Stimulated activated CD4-positive, alpha-beta T cell treated with anti-CD3 and anti-CD28 coated beads, Interleukin-15, amount 100 ng/mL, for 48 hours (primary cell): ENCODE measurements around the gene ITGBL1.

Experiments
- DNase-seq, 2 donors: peaks; one replicate each; pipeline ENCODE4 v3.0.0-alpha.2; 2020; ENCODE audit warnings: low read depth in 2 of 2

Gene ITGBL1

DNA sequence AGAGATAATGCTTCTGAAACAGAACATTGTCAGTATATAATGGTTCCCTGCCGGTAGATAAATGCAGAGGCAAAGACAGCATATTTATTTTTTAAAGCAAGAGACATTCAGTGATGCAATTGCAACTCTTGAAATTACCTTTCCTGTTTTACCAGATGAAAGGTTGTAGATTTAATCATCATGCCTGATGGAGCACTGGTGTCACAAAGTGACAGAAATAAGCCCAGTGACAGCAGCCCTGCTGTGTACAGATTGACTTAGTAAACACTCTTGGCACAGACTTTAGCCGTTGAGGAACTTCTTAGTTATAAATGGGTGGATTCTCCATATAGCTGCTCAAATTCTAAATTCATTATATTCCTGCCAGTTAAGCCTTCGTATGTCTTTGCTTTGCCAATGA, 172.5 kb downstream of the ITGBL1 start:
- no peak for DNase-seq

- peak in 1 of 2 donors; percentile 10 for DNase-seq
These were observed 174.6 kb downstream of the ITGBL1 start for GRCh38 chr13:101626925-101627555.

- DNase-seq, result no peak
These were observed 175.1 kb downstream of the ITGBL1 start for GRCh38 chr13:101627556-101627943.

DNA sequence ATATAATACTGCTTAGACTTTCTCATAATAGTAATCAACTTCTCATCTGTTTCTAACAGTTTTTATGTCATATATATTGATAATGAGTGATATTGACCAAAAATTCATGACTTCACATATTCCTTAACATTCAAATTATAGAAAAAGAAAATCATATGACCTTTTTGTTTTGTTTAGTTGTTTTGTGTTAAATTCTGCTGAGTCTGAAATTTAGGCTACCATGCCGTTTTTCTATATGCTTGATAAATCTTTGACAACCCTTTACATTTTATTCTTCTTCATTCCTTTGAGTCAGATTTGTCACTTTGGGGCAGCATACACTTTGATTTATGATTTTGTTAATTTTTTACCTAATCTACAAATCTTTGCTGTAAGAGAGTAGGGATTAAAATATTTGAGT, 176.4 kb downstream of the ITGBL1 start:
- DNase-seq, result no peak

DNA sequence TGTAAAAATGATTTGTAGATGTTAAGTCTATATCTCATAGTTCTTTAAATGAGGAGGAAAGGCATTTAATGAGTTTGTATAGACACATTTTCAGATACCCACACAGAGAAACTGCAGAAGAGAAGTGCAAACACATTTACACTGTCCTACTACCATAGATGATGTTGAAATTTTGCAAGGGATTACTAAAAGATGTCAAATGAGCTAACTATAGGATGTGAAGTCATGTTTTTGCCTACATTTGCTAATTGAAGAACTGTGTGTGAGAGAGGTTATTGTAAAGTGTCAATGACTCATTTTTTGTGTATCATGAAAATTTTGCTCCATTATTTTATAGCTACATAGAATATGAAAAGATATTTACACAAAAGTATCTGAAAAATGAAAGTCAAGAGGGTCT, 178.9 kb downstream of the ITGBL1 start:
- no peak for DNase-seq

- no peak for DNase-seq
These were observed 181.7 kb downstream of the ITGBL1 start for GRCh38 chr13:101634142-101634541.

DNA sequence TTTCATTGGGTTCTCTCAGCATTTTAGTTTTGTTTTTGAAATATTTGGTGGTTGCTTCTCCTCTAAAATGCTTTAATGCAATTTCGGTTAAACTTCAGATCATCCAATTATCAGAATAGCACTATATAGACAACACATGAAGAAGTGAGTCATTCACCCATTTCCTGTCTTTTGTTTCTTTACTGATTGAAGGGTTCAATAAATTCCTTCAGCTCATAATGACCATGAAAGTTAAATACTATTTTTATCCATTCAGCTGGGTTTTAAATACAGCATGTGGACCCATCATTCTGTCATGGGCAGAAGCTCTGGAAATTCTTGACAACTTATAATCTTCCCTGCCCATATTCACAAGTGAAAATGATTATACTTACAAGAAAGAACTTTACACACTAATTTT, 187.2 kb downstream of the ITGBL1 start:
- DNase-seq, result no peak

GRCh38 chr13:101640788-101641400, 188.4 kb downstream of the ITGBL1 start:
- DNase-seq, result no peak

DNA sequence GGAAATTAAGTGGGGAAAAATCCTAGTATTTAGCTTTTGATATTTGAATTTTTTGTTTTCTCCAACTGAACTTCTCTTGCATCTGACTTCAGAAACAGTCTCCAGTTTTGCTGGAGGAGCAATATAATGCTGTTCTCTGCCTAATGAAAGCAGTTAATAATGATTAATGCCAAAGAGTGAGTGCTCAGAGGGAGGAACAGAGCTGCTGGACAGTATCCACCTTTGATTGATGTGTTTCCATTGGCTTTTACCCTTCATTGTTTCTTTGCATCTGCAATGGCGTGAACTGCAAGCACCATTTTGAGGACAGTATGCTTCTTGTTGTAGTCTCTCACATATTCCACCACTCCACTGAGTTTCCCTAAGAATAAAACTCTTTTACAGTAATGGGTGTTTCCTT, 193.4 kb downstream of the ITGBL1 start:
- DNase-seq, result no peak

DNA sequence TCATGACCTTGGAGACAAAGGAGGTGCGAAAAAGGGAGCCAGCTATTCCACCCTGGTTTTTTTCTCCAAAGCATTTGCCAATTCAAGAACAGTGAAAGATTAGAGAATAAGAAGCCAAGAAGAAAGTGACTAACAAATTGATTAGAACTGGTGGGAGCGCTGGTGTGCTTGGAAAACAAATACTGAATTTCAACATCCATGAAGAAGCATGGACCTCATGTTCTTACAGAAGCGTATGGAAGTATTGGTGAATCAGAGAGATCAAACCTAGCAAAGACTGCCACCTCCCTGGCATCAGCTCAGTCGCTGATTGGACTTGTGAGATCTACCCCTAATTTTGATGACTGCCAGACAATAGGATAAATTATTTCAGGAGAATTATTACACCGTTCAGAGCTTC, 195.3 kb downstream of the ITGBL1 start:
- DNase-seq, result no peak

DNA sequence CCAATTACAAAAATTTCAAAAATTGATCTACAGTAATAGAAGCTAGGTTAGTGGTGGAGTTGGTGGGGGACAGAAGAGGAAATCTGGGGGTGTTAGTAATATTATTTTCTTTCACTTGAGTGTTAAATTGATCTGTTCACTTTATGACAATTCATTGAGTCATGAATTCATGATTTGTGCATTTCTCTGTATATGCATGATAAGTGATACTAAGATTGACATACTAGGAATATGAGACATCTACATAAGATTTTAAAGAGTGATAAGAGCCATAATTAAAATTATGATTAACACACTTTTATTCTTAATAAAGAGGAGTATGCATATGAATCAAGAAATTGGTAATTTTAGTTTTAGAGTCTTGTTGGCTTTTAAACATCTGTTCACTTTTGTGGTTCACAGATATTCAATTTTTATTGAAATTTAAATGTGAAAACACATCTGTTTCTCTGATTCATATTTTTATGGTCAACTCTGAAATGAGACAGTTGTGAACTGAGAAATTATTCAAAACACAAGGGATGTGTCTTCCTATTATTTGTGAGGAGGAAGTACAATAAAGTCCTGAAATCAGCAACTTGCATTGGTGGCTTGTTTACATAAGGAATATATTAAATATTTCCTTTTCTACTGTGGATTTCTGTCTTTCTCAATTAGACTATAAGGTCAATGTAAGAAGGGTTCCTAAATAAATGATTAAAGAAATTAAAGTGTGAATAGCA, 196.5 kb downstream of the ITGBL1 start:
- no peak for DNase-seq

DNA sequence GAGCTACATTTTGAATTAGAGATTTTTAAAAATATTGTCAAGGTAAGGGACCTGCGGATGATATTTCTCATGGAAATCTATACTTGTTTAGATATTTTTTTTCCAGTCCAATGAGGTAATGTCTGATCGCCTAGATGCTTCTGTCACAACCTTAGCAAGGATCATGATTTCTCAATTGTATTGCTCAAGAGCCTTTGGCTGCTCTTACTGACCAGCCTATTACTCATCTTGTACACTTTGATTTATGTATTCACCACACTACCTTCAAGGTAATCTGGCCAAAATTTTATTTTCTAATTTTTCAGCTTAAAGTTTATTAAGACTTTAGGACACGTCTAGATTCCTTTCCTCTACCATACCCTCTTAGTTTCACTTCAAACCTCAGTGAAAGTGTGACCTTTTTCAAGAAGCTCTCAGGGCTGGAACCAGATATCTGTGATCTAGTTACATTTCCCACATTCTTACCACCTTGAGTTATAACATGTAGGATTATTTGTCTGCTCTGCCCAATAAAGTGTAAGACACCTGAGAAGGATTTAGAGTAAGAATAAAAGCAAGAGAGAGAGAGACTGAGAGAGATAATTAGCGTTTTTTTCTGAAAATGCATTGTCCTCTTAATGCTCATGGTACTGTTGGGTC, 197.1 kb downstream of the ITGBL1 start:
- no peak for DNase-seq

DNA sequence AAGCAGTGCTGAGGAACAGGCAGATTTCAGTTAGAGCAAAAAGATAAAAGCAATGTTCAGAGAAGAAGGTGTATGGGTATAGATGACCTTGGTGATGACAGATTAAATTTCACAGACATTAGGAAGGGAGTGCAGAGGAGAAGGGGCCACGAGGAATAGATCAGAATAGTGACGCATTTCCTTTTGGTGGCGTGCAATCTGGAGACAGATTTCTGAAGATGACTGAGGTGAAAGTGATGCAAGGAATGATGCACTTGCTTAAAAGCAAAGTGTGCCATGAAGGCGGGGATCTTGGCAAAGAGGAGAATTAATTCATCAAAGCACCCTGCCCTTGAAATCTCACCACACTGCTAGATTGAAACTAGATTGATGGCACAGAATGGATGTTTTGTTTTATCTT, 202.4 kb downstream of the ITGBL1 start:
- no peak for DNase-seq

- no peak for DNase-seq
These were observed 203.0 kb downstream of the ITGBL1 start for GRCh38 chr13:101655435-101655834.

DNA sequence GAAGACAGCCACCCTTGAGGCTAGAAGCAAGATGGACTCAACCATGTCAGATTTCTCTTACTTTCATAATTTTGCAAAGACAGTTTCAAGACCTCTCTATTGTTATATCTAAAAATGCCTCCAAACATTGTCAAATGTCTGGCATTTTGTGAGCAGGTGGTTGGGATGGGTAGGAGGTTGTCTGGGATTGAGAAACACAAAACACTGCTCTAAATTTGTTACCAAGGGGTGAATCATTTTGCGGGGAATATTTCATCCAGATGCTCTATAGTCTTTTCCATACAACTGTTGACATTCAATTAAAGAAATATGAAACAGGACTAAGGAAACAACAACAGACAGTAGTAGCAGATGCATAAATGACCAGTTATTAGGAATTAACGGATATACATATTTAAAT, 208.2 kb downstream of the ITGBL1 start:
- no peak for DNase-seq

DNA sequence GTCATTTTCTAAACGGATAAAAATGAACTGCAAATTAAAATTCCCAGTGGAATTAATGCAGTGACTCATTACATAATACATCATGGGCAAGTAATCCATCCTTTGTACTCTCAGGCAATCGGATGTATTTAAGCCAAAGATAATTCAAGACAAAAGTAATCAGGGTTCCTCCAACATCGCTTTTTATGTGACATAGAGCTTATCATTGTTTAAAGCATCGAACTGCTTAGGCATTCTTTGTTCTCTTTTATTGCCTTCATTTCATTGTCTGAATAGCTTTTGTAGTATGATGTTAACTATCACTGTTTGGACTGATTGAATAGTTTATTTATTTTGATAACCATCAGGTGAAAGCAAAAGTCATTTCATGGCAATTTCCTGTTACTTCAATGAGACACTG, 209.4 kb downstream of the ITGBL1 start:
- DNase-seq, result no peak

DNA sequence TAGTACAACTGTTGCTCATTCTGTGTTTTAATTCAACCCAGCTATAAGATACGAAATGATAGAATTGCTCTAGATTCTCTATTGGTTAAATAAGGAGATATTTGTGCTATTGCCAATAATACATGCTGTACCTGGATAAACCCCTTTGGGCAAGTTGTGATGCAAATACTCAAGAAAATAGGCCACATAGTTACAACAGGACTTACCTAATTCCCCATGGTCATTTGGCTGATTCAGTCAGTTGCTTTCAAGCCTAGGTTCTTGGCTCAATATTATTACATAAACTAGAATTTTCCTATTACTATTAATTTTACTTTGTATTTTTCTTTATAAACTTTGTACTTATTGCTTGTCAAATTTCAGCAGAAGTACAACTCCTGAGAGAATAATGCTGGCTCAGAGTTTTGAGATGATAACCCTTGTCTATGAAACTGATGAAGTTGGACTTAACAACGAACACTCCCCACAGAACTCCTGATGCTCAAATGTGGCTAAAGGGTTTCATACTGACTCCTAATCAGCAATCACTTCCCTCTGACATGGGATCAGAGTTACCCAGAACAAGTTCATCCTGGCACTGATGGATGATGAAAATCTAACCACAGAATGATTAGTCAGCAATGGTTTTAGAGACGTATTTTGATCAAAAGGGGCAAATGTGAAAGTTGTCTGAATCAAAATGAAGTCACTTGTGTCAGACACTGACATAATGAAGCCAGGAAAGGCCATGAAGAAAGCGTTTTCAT, 221.1 kb downstream of the ITGBL1 start:
- DNase-seq, result no peak

- DNase-seq, result no peak
These were observed 229.4 kb downstream of the ITGBL1 start for GRCh38 chr13:101681834-101682233.

- DNase-seq, result no peak
These were observed 233.5 kb downstream of the ITGBL1 start for GRCh38 chr13:101686003-101686402.

GRCh38 chr13:101690871-101691270, 238.4 kb downstream of the ITGBL1 start:
- DNase-seq, result no peak

DNA sequence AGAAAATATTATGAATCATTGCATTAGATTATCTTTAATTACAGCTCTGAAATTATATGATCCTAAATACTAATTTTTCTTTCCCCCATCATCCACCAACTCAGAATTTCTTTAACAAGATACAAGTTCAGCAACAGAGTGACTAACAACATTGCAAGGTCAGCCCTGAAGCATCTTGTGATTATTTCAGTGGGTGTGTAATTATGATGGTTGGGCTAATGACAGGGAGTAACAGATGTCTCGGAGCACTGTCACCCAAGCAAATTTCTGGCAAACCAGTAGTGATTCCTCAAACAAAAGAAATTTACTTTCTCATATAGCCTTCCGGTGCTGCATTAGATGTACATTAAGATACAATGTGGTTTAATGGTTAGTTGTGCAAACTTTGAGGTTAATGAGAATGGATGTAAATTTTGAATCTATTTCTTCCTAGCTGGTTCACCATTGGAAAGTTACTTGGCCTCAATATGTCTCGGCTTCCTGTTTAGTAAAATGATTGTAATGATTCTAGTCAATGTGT, 238.9 kb downstream of the ITGBL1 start:
- DNase-seq, result no peak
